Adipocyte (in vitro differentiated cells): ENCODE data around the gene KLHL3.
"Not testable (repeated sequence)": the region's sequence is repeated elsewhere in the genome, so short reads cannot be mapped to it uniquely, and the experiment has no call there.

ENCODE experiments used
- DNase-seq: peaks from one replicate; pipeline ENCODE4 v3.0.0-alpha.2; 2015; ENCODE audit warnings: low read depth
- H3K27me3 ChIP-seq: replicated peaks from 2 replicates; pipeline ENCODE4 v1.7.0; 2013; ENCODE audit warnings: mild to moderate bottlenecking, low read length, moderate library complexity; ENCODE audit not compliant: control insufficient read depth, insufficient read depth
- H3K36me3 ChIP-seq: 2 replicates; pipeline ENCODE4 v1.7.0; 2013; ENCODE audit warnings: low read length, mild to moderate bottlenecking, moderate library complexity; ENCODE audit not compliant: control insufficient read depth, insufficient read depth, severe bottlenecking
- H3K4me1 ChIP-seq: 2 replicates; pipeline ENCODE4 v1.7.0; 2013; ENCODE audit warnings: mild to moderate bottlenecking, low read length, moderate library complexity; ENCODE audit not compliant: control insufficient read depth, insufficient read depth
- H3K4me3 ChIP-seq: 2 replicates; pipeline ENCODE4 v1.7.0; 2013; ENCODE audit warnings: mild to moderate bottlenecking, low read length, moderate library complexity
- H3K9ac ChIP-seq: 2 replicates; pipeline ENCODE4 v1.7.0; 2013; ENCODE audit warnings: mild to moderate bottlenecking, low read length, moderate library complexity
- H3K9me3 ChIP-seq: 2 replicates; pipeline ENCODE4 v1.7.0; 2013; ENCODE audit warnings: mild to moderate bottlenecking, low read length, moderate library complexity; ENCODE audit not compliant: control insufficient read depth

Gene KLHL3

GRCh38 chr5:137660349-137660817, 75.5 kb downstream of the KLHL3 start:
- Histone ChIP-seq H3K9ac (no peak overlapping the region), H3K36me3 (no peaks in the 10 kb centered on the region), H3K4me3 (no peak overlapping the region), H3K27me3 (no peaks in the 10 kb centered on the region), H3K9me3 (no peaks in the 10 kb centered on the region), H3K4me1 (peaks cover 9% of the 10 kb centered on the region)
- peak; percentile 84 for DNase-seq

- peaks cover 8% of the 10 kb centered on the region for H3K4me1 ChIP-seq
- H3K27me3 ChIP-seq = no peaks in the 10 kb centered on the region
- no peaks in the 10 kb centered on the region for H3K9me3 ChIP-seq
- H3K9ac ChIP-seq = no peak overlapping the region
- no peak for DNase-seq
- no peaks in the 10 kb centered on the region for H3K36me3 ChIP-seq
- no peak overlapping the region for H3K4me3 ChIP-seq
Observed at GRCh38 chr5:137659209-137659608, 76.7 kb downstream of the KLHL3 start.

GRCh38 chr5:137658324-137658723, 77.6 kb downstream of the KLHL3 start:
- no peaks in the 10 kb centered on the region for H3K36me3 ChIP-seq
- no peak for DNase-seq
- H3K9ac ChIP-seq = no peak overlapping the region
- no peaks in the 10 kb centered on the region for H3K27me3 ChIP-seq
- peaks cover 8% of the 10 kb centered on the region for H3K4me1 ChIP-seq
- H3K9me3 ChIP-seq = no peaks in the 10 kb centered on the region
- no peak overlapping the region for H3K4me3 ChIP-seq

GRCh38 chr5:137657073-137657472, 78.8 kb downstream of the KLHL3 start:
- H3K4me1 ChIP-seq = peaks cover 8% of the 10 kb centered on the region
- H3K27me3 ChIP-seq = no peaks in the 10 kb centered on the region
- no peak overlapping the region for H3K4me3 ChIP-seq
- DNase-seq = no peak
- no peaks in the 10 kb centered on the region for H3K9me3 ChIP-seq
- H3K9ac ChIP-seq = no peak overlapping the region
- no peaks in the 10 kb centered on the region for H3K36me3 ChIP-seq

- Histone ChIP-seq H3K36me3 (no peaks in the 10 kb centered on the region), H3K4me1 (peaks cover 8% of the 10 kb centered on the region), H3K9ac (no peak overlapping the region), H3K4me3 (no peak overlapping the region), H3K27me3 (no peaks in the 10 kb centered on the region), H3K9me3 (no peaks in the 10 kb centered on the region)
- no peak for DNase-seq
Observed at GRCh38 chr5:137656558-137656957, 79.3 kb downstream of the KLHL3 start.

GRCh38 chr5:137651022-137651421, 84.9 kb downstream of the KLHL3 start:
- peaks cover 10% of the 10 kb centered on the region for H3K4me1 ChIP-seq
- H3K9me3 ChIP-seq = peaks cover under 1% of the 10 kb centered on the region
- no peak for DNase-seq
- H3K27me3 ChIP-seq = no peaks in the 10 kb centered on the region
- H3K36me3 ChIP-seq = no peaks in the 10 kb centered on the region
- no peak overlapping the region for H3K4me3 ChIP-seq
- no peak overlapping the region for H3K9ac ChIP-seq

- Histone ChIP-seq H3K9ac (no peak overlapping the region), H3K27me3 (no peaks in the 10 kb centered on the region), H3K9me3 (peaks cover 12% of the 10 kb centered on the region), H3K4me3 (no peak overlapping the region), H3K4me1 (peaks cover 10% of the 10 kb centered on the region), H3K36me3 (no peaks in the 10 kb centered on the region)
- DNase-seq = peak; percentile 65
Observed at GRCh38 chr5:137649228-137649935, 86.5 kb downstream of the KLHL3 start.

GRCh38 chr5:137648361-137648760, 87.5 kb downstream of the KLHL3 start:
- Histone ChIP-seq H3K4me3 (no peak overlapping the region), H3K4me1 (peaks cover 10% of the 10 kb centered on the region), H3K9me3 (peaks cover 12% of the 10 kb centered on the region), H3K36me3 (no peaks in the 10 kb centered on the region), H3K9ac (no peak overlapping the region), H3K27me3 (no peaks in the 10 kb centered on the region)
- no peak for DNase-seq

- H3K36me3 ChIP-seq = no peaks in the 10 kb centered on the region
- no peak overlapping the region for H3K9ac ChIP-seq
- DNase-seq = no peak
- peaks cover 12% of the 10 kb centered on the region for H3K9me3 ChIP-seq
- peaks cover 10% of the 10 kb centered on the region for H3K4me1 ChIP-seq
- H3K27me3 ChIP-seq = no peaks in the 10 kb centered on the region
- no peak overlapping the region for H3K4me3 ChIP-seq
Observed at GRCh38 chr5:137647401-137647800, 88.5 kb downstream of the KLHL3 start.

GRCh38 chr5:137646761-137647160, 89.1 kb downstream of the KLHL3 start:
- peaks cover 10% of the 10 kb centered on the region for H3K4me1 ChIP-seq
- H3K27me3 ChIP-seq = no peaks in the 10 kb centered on the region
- H3K9ac ChIP-seq = no peak overlapping the region
- H3K36me3 ChIP-seq = no peaks in the 10 kb centered on the region
- DNase-seq = no peak
- peaks cover 12% of the 10 kb centered on the region for H3K9me3 ChIP-seq
- H3K4me3 ChIP-seq = no peak overlapping the region

GRCh38 chr5:137643081-137643480, 92.8 kb downstream of the KLHL3 start:
- not testable (repeated sequence) for H3K4me3 ChIP-seq, H3K4me1 ChIP-seq, H3K9ac ChIP-seq, H3K36me3 ChIP-seq, DNase-seq, H3K27me3 ChIP-seq
- peaks cover 12% of the 10 kb centered on the region for H3K9me3 ChIP-seq

GRCh38 chr5:137642091-137642490, 93.8 kb downstream of the KLHL3 start:
- no peak overlapping the region for H3K9ac ChIP-seq
- H3K4me3 ChIP-seq = no peak overlapping the region
- H3K36me3 ChIP-seq = no peaks in the 10 kb centered on the region
- peaks cover 16% of the 10 kb centered on the region for H3K9me3 ChIP-seq
- no peak for DNase-seq
- no peaks in the 10 kb centered on the region for H3K4me1 ChIP-seq
- H3K27me3 ChIP-seq = no peaks in the 10 kb centered on the region
